GM12878 (cell line): Measurements from ENCODE around the gene LRRC10B. TPM values are rescaled to one million over a fixed set of nuclear protein-coding genes. Genes with fewer than 3 reads are reported as not detected.

Experiments used
- ATAC-seq: fragments of 200-7000 bp; cut with Tn5 transposase; 3 replicates; pipeline ENCODE4 v1.9.1; 2020; ENCODE audit warnings: mild to moderate bottlenecking, moderate library complexity
- BruUV-seq: library from RNA; stranded (reverse); fragments of 400-500 nt; replicated peaks from 2 replicates; lab custom pipeline; 2021; lab: Mats Ljungman, UMichigan
- CTCF ChIA-PET: fragments of 300-600 bp; sonication (Branson Sonifier 250); formaldehyde crosslinking; extraction: SDS; loops from one replicate; lab custom pipeline; 2021; ENCODE audit warnings: inconsistent platforms; lab: Yijun Ruan, JAX
- POLR2A ChIA-PET: fragments of 350-600 bp; formaldehyde crosslinking; extraction: SDS; loops from one replicate; lab custom pipeline; 2021; ENCODE audit warnings: inconsistent platforms; lab: Charles Lee
- RAD21 ChIA-PET: fragments of 300-600 bp; sonication (Branson Sonifier 250); formaldehyde crosslinking; loops from one replicate; lab custom pipeline; 2023; ENCODE audit warnings: antibody characterized with exemption; ENCODE audit not compliant: unreplicated experiment; lab: Charles Lee
- SMC1A ChIA-PET: fragments of 300-600 bp; sonication (Branson Sonifier 250); formaldehyde crosslinking; loops from one replicate; lab custom pipeline; 2023; ENCODE audit not compliant: unreplicated experiment, uncharacterized antibody; lab: Charles Lee
- DNase-seq: peaks from one replicate; pipeline ENCODE4 v3.0.0-alpha.2; 2011; ENCODE audit warnings: low read depth, low spot score
- FAIRE-seq: peaks from 3 replicates; lab custom pipeline; 2011; peaks lifted over from hg19 to GRCh38; lab: Jason Lieb, UNC
- H2AFZ ChIP-seq: 2 replicates; pipeline ENCODE4 v1.6.0; 2011; ENCODE audit warnings: low read depth, low read length, control low read depth; ENCODE audit not compliant: control insufficient read depth
- H3K27ac ChIP-seq: 2 replicates; pipeline ENCODE4 v1.5.1; 2011; ENCODE audit warnings: control low read depth; ENCODE audit not compliant: control insufficient read depth, insufficient read depth
- H3K27me3 ChIP-seq, 2 experiments: replicated peaks in 1 of 2; 2 replicates each; pipeline versions ENCODE4 v1.6.0 to v1.6.1; 2011; ENCODE audit warnings: low read length in 1 of 2; ENCODE audit not compliant: control insufficient read depth in 2 of 2, insufficient read depth in 2 of 2
- H3K36me3 ChIP-seq, 2 experiments: 2 replicates each; pipeline ENCODE4 v1.5.1; 2011; ENCODE audit warnings: low read length in 1 of 2; ENCODE audit not compliant: control insufficient read depth in 2 of 2, insufficient read depth in 2 of 2
- H3K4me1 ChIP-seq: 2 replicates; pipeline ENCODE4 v1.6.1; 2011; ENCODE audit warnings: mild to moderate bottlenecking, low read length, moderate library complexity, mixed read lengths; ENCODE audit not compliant: control insufficient read depth, insufficient read depth
- H3K4me2 ChIP-seq: 2 replicates; pipeline ENCODE4 v1.6.0; 2011; ENCODE audit warnings: control low read depth; ENCODE audit not compliant: control insufficient read depth, insufficient read depth
- H3K4me3 ChIP-seq: fragments of 200-600 bp; sonication (generic); 2 replicates; pipeline ENCODE4 v1.5.1; 2016
- H3K79me2 ChIP-seq: 2 replicates; pipeline ENCODE4 v1.6.0; 2011; ENCODE audit warnings: low read length; ENCODE audit not compliant: control insufficient read depth, insufficient read depth
- H3K9ac ChIP-seq: 2 replicates; pipeline ENCODE4 v1.8.0; 2011; ENCODE audit warnings: low read length, control low read depth, mixed read lengths; ENCODE audit not compliant: control insufficient read depth, insufficient read depth
- H3K9me3 ChIP-seq: replicated peaks from 3 replicates; pipeline ENCODE4 v1.5.1; 2011; ENCODE audit warnings: mild to moderate bottlenecking, low read length; ENCODE audit not compliant: control insufficient read depth, insufficient read depth
- H4K20me1 ChIP-seq: 2 replicates; pipeline ENCODE4 v1.6.0; 2011; ENCODE audit not compliant: control insufficient read depth, insufficient read depth
- CUX1 ChIP-seq: IDR thresholded peaks from 2 replicates; pipeline ENCODE4 v1.6.1; 2012; ENCODE audit warnings: improper control_type of control experiment, low read depth, low read length; ENCODE audit not compliant: insufficient replicate concordance
- E2F8 ChIP-seq: fragments of 450-650 bp; IDR thresholded peaks from 2 replicates; pipeline ENCODE4 v1.6.1; 2018; ENCODE audit warnings: mild to moderate bottlenecking, low read depth, moderate library complexity; ENCODE audit not compliant: partially characterized antibody
- ESRRA ChIP-seq: IDR thresholded peaks from 2 replicates; pipeline ENCODE4 v1.6.1; 2012; ENCODE audit warnings: mild to moderate bottlenecking, low read length, improper control_type of control experiment
- IRF3 ChIP-seq: fragments of 450-650 bp; IDR thresholded peaks from 2 replicates; pipeline ENCODE4 v1.6.1; 2014; ENCODE audit warnings: mild to moderate bottlenecking
- KLF5 ChIP-seq: fragments of 450-650 bp; IDR thresholded peaks from 2 replicates; pipeline ENCODE4 v1.6.1; 2014; ENCODE audit warnings: mild to moderate bottlenecking; ENCODE audit not compliant: partially characterized antibody
- MEF2A ChIP-seq: IDR thresholded peaks from 2 replicates; pipeline ENCODE4 v1.6.1; 2011; ENCODE audit warnings: low read depth, mild to moderate bottlenecking, low read length, moderate library complexity; ENCODE audit not compliant: insufficient read depth
- NFIC ChIP-seq: IDR thresholded peaks from 2 replicates; pipeline ENCODE4 v1.6.1; 2012; ENCODE audit warnings: low read depth, mild to moderate bottlenecking, inconsistent platforms, low read length, moderate library complexity
- NFYB ChIP-seq: IDR thresholded peaks from 2 replicates; pipeline ENCODE4 v1.6.1; 2011; ENCODE audit warnings: low read depth, mild to moderate bottlenecking, low read length, improper control_type of control experiment, moderate library complexity; ENCODE audit not compliant: insufficient read depth
- NR2C2 ChIP-seq: IDR thresholded peaks from 2 replicates; pipeline ENCODE4 v1.6.1; 2011; ENCODE audit warnings: borderline replicate concordance, low read depth; ENCODE audit not compliant: control insufficient read depth, insufficient read length
- PML ChIP-seq: IDR thresholded peaks from 2 replicates; pipeline ENCODE4 v1.6.1; 2012; ENCODE audit warnings: low read length, inconsistent platforms
- POLR2AphosphoS5 ChIP-seq: IDR thresholded peaks from 2 replicates; pipeline ENCODE4 v1.6.1; 2011; ENCODE audit warnings: mild to moderate bottlenecking, low read length, inconsistent platforms
- RAD51 ChIP-seq: fragments of 450-650 bp; IDR thresholded peaks from 2 replicates; pipeline ENCODE4 v1.6.1; 2016; ENCODE audit warnings: moderate library complexity, mild to moderate bottlenecking, inconsistent platforms
- RB1 ChIP-seq: fragments of 450-650 bp; formaldehyde crosslinking; IDR thresholded peaks from 2 replicates; pipeline ENCODE4 v1.6.1; 2017; ENCODE audit warnings: mild to moderate bottlenecking, borderline replicate concordance
- RBBP5 ChIP-seq: fragments of 200-600 bp; sonication (generic); conservative IDR thresholded peaks from 2 replicates; pipeline ENCODE4 v1.6.1; 2016
- TCF7 ChIP-seq: IDR thresholded peaks from 2 replicates; pipeline ENCODE4 v1.6.1; 2014; ENCODE audit warnings: antibody characterized with exemption, borderline replicate concordance
- YBX1 ChIP-seq: fragments of 450-650 bp; IDR thresholded peaks from 2 replicates; pipeline ENCODE4 v1.6.1; 2016; ENCODE audit warnings: antibody characterized with exemption
- ZNF622 ChIP-seq: fragments of 450-650 bp; IDR thresholded peaks from 2 replicates; pipeline ENCODE4 v1.6.1; 2017; ENCODE audit warnings: mild to moderate bottlenecking, inconsistent platforms
- ZZZ3 ChIP-seq: IDR thresholded peaks from 2 replicates; pipeline ENCODE4 v1.6.1; 2011; ENCODE audit warnings: low read depth; ENCODE audit not compliant: control insufficient read depth, insufficient read length
- WGBS: methylation state at CpG from one replicate; pipeline ENCODE4 v1.1.6; 2016; ENCODE audit warnings: low lambda C conversion rate; ENCODE audit not compliant: insufficient replicate concordance, insufficient coverage; ENCODE audit errors: missing lambda C conversion rate; 5-methylcytosine and 5-hydroxymethylcytosine counted together
- in situ Hi-C: fragments of 300-500 bp; cut with MboI; formaldehyde crosslinking; loops from 9 replicates; pipeline ENCODE4 v1.14.3; 2018; ENCODE audit warnings: mixed read lengths
- intact Hi-C: fragments of 100-400 bp; cut with micrococcal nuclease; formaldehyde crosslinking; loops from one replicate; pipeline ENCODE4 v1.14.2; 2022; ENCODE audit not compliant: unreplicated experiment
- polyA plus RNA-seq, 11 experiments: library from polyadenylated mRNA; depleted of rRNA in 4 of 11; unstranded in 6 of 11; stranded (reverse) in 5 of 11; fragments of >200 nt; fragmentation: Nextera tagmentation in 4 of 11; fragmentation: Illumina TruSeq in 1 of 11; extraction: Ambion mirVana in 4 of 11; extraction: Trizol in 1 of 11; gene quantifications; 1 replicate in 1 of 11; 2 replicates in 10 of 11; pipeline versions ENCODE4 v1.2.1 to v1.2.3, GENCODE V29; 2011 to 2016; ENCODE audit warnings: inconsistent platforms in 2 of 11, missing spikeins in 2 of 11, low read depth in 1 of 11
- total RNA-seq, 4 experiments: library from RNA; depleted of rRNA in 3 of 4; stranded (reverse); fragments of >200 nt in 3 of 4; fragmentation: Illumina TruSeq in 1 of 4; extraction: Trizol in 1 of 4; gene quantifications; 2 replicates each; pipeline versions ENCODE4 v1.2.1 to v1.2.3, GENCODE V29; 2013 to 2021

The LRRC10B gene
- total and polyA plus RNA-seq, 10 of the 15 experiments (the other 5 are each of a cell fraction or from before 2014, with no cell fraction given) = not detected

GRCh38 chr11:61542024-61542461, 33.5 kb downstream of the LRRC10B start:
- RAD21 ChIA-PET = no interaction called here
- ATAC-seq (no peak), FAIRE-seq (no peak), DNase-seq (no peak)
- H3K79me2 ChIP-seq = no peaks in the 10 kb centered on the region
- H3K9ac ChIP-seq = no peak overlapping the region
- CTCF ChIA-PET = no interaction called here
- H3K27ac ChIP-seq = no peak overlapping the region
- no peaks in the 10 kb centered on the region; a peak in 2 of 4 replicates for H3K27me3 ChIP-seq
- WGBS = 45% methylated on average over 19 of the region's 19 CpGs
- no peak overlapping the region for H3K4me3 ChIP-seq
- H2AFZ ChIP-seq = no peak overlapping the region
- no peaks in the 10 kb centered on the region for H4K20me1 ChIP-seq
- no peaks in the 10 kb centered on the region for H3K36me3 ChIP-seq
- no TSS peak for BruUV-seq
- no peaks in the 10 kb centered on the region; the same call in 2 of the 3 replicates for H3K9me3 ChIP-seq
- POLR2A ChIA-PET = no interaction called here
- in situ Hi-C loops = no loop called here
- SMC1A ChIA-PET = no interaction called here
- intact Hi-C loops = no loop called here
- H3K4me1 ChIP-seq = no peaks in the 10 kb centered on the region
- no peak overlapping the region for H3K4me2 ChIP-seq
- TF ChIP-seq ESRRA = no peak
- TF ChIP-seq NR2C2 = no peak
- no peak for TF ChIP-seq RBBP5
- TF ChIP-seq RAD51 = no peak
- TF ChIP-seq NFYB = no peak
- no peak for TF ChIP-seq ZZZ3
- TF ChIP-seq MEF2A = no peak
- TF ChIP-seq POLR2AphosphoS5 = no peak
- TF ChIP-seq PML = no peak
- no peak for TF ChIP-seq YBX1
- no peak for TF ChIP-seq E2F8
- TF ChIP-seq RB1 = no peak
- no peak for TF ChIP-seq IRF3
- TF ChIP-seq CUX1 = no peak
- no peak for TF ChIP-seq KLF5
- no peak for TF ChIP-seq ZNF622
- TF ChIP-seq NFIC = no peak
- TF ChIP-seq TCF7 = no peak
